ENCODE results near the gene GSE1.

Gene GSE1

DNA sequence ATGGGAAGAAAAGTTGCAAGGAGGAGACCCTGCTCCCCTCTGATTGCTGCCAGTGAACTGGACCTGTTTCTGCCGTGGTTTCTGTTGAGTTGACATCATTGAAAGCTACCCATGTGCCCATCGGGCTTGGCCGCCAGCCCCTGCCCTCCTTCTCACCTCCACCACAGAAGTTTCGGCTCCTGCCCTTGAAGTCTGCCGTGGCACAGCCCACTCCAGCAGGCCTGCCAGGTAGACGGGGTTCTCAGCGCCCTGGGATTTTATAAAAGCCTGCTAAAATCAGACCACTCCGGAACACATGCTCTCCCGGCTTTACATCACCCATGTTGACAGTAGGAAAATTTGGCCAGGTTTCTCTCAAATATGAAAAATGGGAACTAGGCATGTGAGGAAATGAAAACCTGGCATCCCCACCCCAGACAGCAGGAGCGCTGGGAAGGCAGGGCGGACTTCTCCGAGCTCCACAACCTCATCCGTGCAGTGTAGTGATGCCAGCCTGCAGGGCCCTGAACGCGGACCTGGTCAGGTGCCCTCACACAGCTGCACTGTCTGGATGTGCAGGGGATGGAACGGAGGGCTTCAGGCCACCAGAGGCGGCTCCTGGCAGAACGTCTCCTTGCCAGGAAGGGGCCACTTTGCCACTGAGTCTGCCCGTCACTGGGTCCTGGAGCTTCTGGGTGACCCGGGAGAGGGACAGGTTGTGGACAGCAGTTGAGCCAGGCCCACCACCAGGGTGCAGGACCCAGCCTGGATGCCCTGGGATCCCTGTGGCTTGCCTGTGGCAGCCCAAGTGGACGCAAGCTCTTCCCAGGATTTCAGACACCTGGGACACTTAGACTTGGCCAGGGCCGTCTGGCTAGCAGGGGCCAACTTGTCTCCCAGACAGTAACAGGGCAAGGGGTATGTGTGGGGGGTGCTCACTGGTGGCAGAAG is 6.9 kb upstream of the GSE1 start:
- peaks cover 6% of the 10 kb centered on the region for H3K4me1 ChIP-seq (ENCODE audit: insufficient read depth, poor library complexity, severe bottlenecking)
- DNase-seq (ENCODE audit: low spot score) (no peak), ATAC-seq (ENCODE audit: low read depth) (no peak)
- TF ChIP-seq, protein P1, sequence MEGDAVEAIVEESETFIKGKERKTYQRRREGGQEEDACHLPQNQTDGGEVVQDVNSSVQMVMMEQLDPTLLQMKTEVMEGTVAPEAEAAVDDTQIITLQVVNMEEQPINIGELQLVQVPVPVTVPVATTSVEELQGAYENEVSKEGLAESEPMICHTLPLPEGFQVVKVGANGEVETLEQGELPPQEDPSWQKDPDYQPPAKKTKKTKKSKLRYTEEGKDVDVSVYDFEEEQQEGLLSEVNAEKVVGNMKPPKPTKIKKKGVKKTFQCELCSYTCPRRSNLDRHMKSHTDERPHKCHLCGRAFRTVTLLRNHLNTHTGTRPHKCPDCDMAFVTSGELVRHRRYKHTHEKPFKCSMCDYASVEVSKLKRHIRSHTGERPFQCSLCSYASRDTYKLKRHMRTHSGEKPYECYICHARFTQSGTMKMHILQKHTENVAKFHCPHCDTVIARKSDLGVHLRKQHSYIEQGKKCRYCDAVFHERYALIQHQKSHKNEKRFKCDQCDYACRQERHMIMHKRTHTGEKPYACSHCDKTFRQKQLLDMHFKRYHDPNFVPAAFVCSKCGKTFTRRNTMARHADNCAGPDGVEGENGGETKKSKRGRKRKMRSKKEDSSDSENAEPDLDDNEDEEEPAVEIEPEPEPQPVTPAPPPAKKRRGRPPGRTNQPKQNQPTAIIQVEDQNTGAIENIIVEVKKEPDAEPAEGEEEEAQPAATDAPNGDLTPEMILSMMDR (IDR thresholded peaks at IDR 0.05; ENCODE audit: poor library complexity, severe bottlenecking) = no peak
- no peak overlapping the region for H3K4me3 ChIP-seq (ENCODE audit: severe bottlenecking)
- H3K9me3 ChIP-seq (ENCODE audit: severe bottlenecking) = no peaks in the 10 kb centered on the region
- H3K27ac ChIP-seq (ENCODE audit: poor library complexity, severe bottlenecking) = no peak overlapping the region
- no peaks in the 10 kb centered on the region for H3K36me3 ChIP-seq (ENCODE audit: low read depth)
- H3K27me3 ChIP-seq (ENCODE audit: insufficient read depth, poor library complexity, severe bottlenecking) = no peaks in the 10 kb centered on the region

DNA sequence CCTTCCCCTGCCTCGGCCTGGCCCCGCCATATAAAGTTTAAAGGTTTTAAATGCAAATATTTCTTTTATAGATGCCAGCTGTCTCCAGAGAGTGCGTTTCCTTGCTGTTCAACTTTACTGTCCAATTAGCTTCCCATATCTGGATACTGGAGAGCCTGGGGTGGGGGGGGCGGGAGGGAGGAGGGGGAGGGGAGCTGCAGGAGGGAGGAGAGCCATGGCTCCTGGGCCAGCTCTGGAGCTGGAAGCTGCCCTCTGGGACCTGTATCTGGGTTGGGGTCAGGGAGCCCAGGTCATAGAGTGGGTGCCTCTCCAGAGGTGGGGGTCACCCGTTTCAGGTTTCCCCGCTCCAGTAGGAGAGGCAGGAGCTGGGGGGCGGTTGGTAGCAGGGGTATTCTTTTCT is 6.2 kb upstream of the GSE1 start:
- no peak overlapping the region for H3K27ac ChIP-seq (ENCODE audit: poor library complexity, severe bottlenecking)
- peaks cover 6% of the 10 kb centered on the region for H3K4me1 ChIP-seq (ENCODE audit: insufficient read depth, poor library complexity, severe bottlenecking)
- ATAC-seq (ENCODE audit: low read depth) (no peak), DNase-seq (ENCODE audit: low spot score) (no peak)
- no peak overlapping the region for H3K4me3 ChIP-seq (ENCODE audit: severe bottlenecking)
- no peaks in the 10 kb centered on the region for H3K36me3 ChIP-seq (ENCODE audit: low read depth)
- no peaks in the 10 kb centered on the region for H3K9me3 ChIP-seq (ENCODE audit: severe bottlenecking)
- no peaks in the 10 kb centered on the region for H3K27me3 ChIP-seq (ENCODE audit: insufficient read depth, poor library complexity, severe bottlenecking)
- TF ChIP-seq, protein P1 (IDR thresholded peaks at IDR 0.05; ENCODE audit: poor library complexity, severe bottlenecking) = no peak

DNA sequence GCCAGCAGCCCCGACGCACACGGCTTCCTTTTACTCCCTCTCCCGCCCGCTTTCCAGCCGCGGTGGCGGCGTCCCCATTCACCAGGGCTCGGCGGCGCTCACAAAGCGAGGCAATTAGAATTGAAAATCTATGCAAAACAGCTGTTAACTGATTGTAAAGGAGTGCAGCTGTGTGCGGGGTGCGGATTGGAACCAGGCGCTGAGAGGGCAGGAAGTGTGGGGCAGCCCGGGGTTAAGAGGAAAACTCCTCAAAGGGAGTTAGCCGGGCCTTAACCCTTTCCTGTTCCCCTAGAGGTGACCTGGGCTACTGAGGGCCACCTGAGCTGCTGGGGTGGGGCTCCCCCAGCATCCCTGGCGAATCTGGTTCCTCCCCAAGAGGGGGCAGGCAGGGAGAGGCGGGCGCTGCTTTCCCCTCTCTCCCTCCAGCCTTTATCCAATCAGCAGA is 5.8 kb upstream of the GSE1 start:
- H3K9me3 ChIP-seq (ENCODE audit: severe bottlenecking) = no peaks in the 10 kb centered on the region
- H3K4me1 ChIP-seq (ENCODE audit: insufficient read depth, poor library complexity, severe bottlenecking) = peaks cover 6% of the 10 kb centered on the region
- H3K36me3 ChIP-seq (ENCODE audit: low read depth) = no peaks in the 10 kb centered on the region
- no peaks in the 10 kb centered on the region for H3K27me3 ChIP-seq (ENCODE audit: insufficient read depth, poor library complexity, severe bottlenecking)
- no peak for DNase-seq (ENCODE audit: low spot score)
- H3K4me3 ChIP-seq (ENCODE audit: severe bottlenecking) = no peak overlapping the region
- ATAC-seq (ENCODE audit: low read depth) = no peak
- TF ChIP-seq, protein P1 (IDR thresholded peaks at IDR 0.05; ENCODE audit: poor library complexity, severe bottlenecking) = no peak
- no peak overlapping the region for H3K27ac ChIP-seq (ENCODE audit: poor library complexity, severe bottlenecking)

DNA sequence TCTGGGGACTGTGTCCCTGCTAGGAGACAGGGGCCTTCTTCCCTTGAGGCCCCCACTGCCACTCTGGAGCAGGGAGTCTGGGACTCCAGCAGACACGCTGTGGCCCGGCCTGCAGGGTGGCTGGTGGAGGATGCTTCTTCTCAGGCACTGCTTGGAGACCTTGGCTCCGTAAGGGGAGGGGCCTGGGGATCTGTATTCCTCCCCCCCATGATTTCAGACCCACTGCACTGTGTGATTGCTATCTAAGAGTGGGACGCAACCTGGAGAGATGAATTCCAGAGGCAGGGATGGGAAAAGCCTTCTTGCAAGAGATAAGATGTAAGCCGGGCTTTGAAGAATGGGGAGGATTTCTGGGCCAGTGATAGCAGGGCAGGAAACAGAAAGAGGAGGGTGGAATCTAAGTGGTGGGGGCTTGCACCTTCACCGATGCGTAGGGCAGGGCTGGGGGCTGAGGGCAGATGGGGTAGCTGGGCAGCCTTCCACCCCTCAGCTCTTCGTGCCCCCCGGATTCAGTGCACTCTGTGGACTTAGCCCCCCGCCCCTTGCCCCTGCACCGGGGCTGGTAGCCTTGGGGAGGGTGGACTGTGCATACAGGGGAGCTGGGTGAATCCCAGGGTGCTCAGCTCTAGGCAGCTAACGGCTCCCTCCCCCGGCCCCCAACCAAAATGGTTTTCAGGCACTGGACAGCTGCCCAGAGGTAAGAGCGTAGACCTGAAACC is 5.2 kb upstream of the GSE1 start:
- Histone ChIP-seq H3K27ac (ENCODE audit: poor library complexity, severe bottlenecking) (no peak overlapping the region), H3K4me3 (ENCODE audit: severe bottlenecking) (no peak overlapping the region), H3K4me1 (ENCODE audit: insufficient read depth, poor library complexity, severe bottlenecking) (peaks cover 6% of the 10 kb centered on the region), H3K9me3 (ENCODE audit: severe bottlenecking) (no peaks in the 10 kb centered on the region), H3K27me3 (ENCODE audit: insufficient read depth, poor library complexity, severe bottlenecking) (no peaks in the 10 kb centered on the region), H3K36me3 (ENCODE audit: low read depth) (no peaks in the 10 kb centered on the region)
- no peak for DNase-seq (ENCODE audit: low spot score)
- TF ChIP-seq, protein P1 (IDR thresholded peaks at IDR 0.05; ENCODE audit: poor library complexity, severe bottlenecking) = no peak
- no peak for ATAC-seq (ENCODE audit: low read depth)

Measured in RWPE2 (cell line).